DND-41 (cell line): Measurements from ENCODE around the gene SLC25A25.

Source experiments
- ATAC-seq: fragments of 200-7000 bp; cut with Tn5 transposase; 3 replicates; pipeline ENCODE4 v1.9.1; 2021; ENCODE audit warnings: low read depth; ENCODE audit not compliant: insufficient read depth
- DNase-seq: peaks from one replicate; pipeline ENCODE4 v3.0.0-alpha.2; 2020
- H2AFZ ChIP-seq: 2 replicates; pipeline ENCODE4 v1.6.0; 2012; ENCODE audit warnings: low read depth, low read length
- H3K27ac ChIP-seq: 2 replicates; pipeline ENCODE4 v1.5.1; 2012; ENCODE audit warnings: low read length, inconsistent platforms
- H3K27me3 ChIP-seq: fragments of 200-600 bp; sonication (generic); 2 replicates; pipeline ENCODE4 v1.6.0; 2012; ENCODE audit warnings: low read length, mild to moderate bottlenecking, inconsistent platforms; ENCODE audit not compliant: insufficient read depth, poor library complexity
- H3K36me3 ChIP-seq: 2 replicates; pipeline ENCODE4 v1.5.1; 2012; ENCODE audit warnings: low read length, inconsistent platforms; ENCODE audit not compliant: insufficient read depth
- H3K4me1 ChIP-seq: 2 replicates; pipeline ENCODE4 v1.5.1; 2012; ENCODE audit warnings: mild to moderate bottlenecking, low read length; ENCODE audit not compliant: insufficient read depth
- H3K4me2 ChIP-seq: 2 replicates; pipeline ENCODE4 v1.6.0; 2012; ENCODE audit warnings: mild to moderate bottlenecking, moderate library complexity, low read length, inconsistent platforms; ENCODE audit not compliant: insufficient read depth
- H3K4me3 ChIP-seq, 2 experiments: fragments of 200-600 bp in 1 of 2; shearing (Covaris generic) in 1 of 2; 2 replicates each; pipeline ENCODE4 v1.5.1; 2012 to 2016; ENCODE audit warnings: inconsistent platforms in 2 of 2, low read length in 2 of 2, mild to moderate bottlenecking in 2 of 2, low read depth in 1 of 2, moderate library complexity in 1 of 2
- H3K79me2 ChIP-seq: 2 replicates; pipeline ENCODE4 v1.6.0; 2012; ENCODE audit warnings: low read length, inconsistent platforms; ENCODE audit not compliant: insufficient read depth
- H3K9ac ChIP-seq: 2 replicates; pipeline ENCODE4 v1.6.0; 2012; ENCODE audit warnings: low read depth, mild to moderate bottlenecking, inconsistent platforms, low read length, moderate library complexity
- H3K9me3 ChIP-seq: 2 replicates; pipeline ENCODE4 v1.5.1; 2012; ENCODE audit warnings: low read length, moderate library complexity, mild to moderate bottlenecking, inconsistent platforms; ENCODE audit not compliant: insufficient read depth, severe bottlenecking
- H4K20me1 ChIP-seq: 2 replicates; pipeline ENCODE4 v1.6.0; 2012; ENCODE audit warnings: low read length; ENCODE audit not compliant: insufficient read depth
- CTCF ChIP-seq: IDR thresholded peaks from 2 replicates; pipeline ENCODE4 v1.5.1; 2012; ENCODE audit warnings: borderline replicate concordance, low read length, moderate library complexity, mild to moderate bottlenecking; ENCODE audit not compliant: poor library complexity, severe bottlenecking; ENCODE audit errors: extremely low read depth
- EZH2 ChIP-seq: IDR thresholded peaks from 3 replicates; pipeline ENCODE4 v1.6.1; 2012; ENCODE audit warnings: borderline replicate concordance, low read depth, mild to moderate bottlenecking, moderate library complexity, low read length, inconsistent platforms; ENCODE audit not compliant: severe bottlenecking

The SLC25A25 gene

GRCh38 chr9:128115187-128116103 is 47.4 kb downstream of the SLC25A25 start:
- TF ChIP-seq CTCF, result no peak
- H3K27ac ChIP-seq, result no peak overlapping the region
- no peaks in the 10 kb centered on the region for H3K27me3 ChIP-seq
- H3K4me3 ChIP-seq, result no peak overlapping the region
- peaks cover 2% of the 10 kb centered on the region; the same call in 1 of the 2 replicates for H3K4me1 ChIP-seq
- H3K4me2 ChIP-seq, result no peak overlapping the region
- H3K79me2 ChIP-seq, result no peaks in the 10 kb centered on the region
- no peak for ATAC-seq
- no peak overlapping the region for H2AFZ ChIP-seq
- no peak overlapping the region for H3K9ac ChIP-seq
- H3K36me3 ChIP-seq, result peaks cover 16% of the 10 kb centered on the region
- H4K20me1 ChIP-seq, result 0 out of 2 replicates have a peak, but pooled peaks cover 4% of the 10 kb centered on the region
- no peaks in the 10 kb centered on the region for H3K9me3 ChIP-seq
- DNase-seq, result no peak

GRCh38 chr9:128116104-128117083 is 48.4 kb downstream of the SLC25A25 start:
- no peaks in the 10 kb centered on the region for H3K9me3 ChIP-seq
- H3K4me2 ChIP-seq, result no peak overlapping the region
- no peak for ATAC-seq

DNA sequence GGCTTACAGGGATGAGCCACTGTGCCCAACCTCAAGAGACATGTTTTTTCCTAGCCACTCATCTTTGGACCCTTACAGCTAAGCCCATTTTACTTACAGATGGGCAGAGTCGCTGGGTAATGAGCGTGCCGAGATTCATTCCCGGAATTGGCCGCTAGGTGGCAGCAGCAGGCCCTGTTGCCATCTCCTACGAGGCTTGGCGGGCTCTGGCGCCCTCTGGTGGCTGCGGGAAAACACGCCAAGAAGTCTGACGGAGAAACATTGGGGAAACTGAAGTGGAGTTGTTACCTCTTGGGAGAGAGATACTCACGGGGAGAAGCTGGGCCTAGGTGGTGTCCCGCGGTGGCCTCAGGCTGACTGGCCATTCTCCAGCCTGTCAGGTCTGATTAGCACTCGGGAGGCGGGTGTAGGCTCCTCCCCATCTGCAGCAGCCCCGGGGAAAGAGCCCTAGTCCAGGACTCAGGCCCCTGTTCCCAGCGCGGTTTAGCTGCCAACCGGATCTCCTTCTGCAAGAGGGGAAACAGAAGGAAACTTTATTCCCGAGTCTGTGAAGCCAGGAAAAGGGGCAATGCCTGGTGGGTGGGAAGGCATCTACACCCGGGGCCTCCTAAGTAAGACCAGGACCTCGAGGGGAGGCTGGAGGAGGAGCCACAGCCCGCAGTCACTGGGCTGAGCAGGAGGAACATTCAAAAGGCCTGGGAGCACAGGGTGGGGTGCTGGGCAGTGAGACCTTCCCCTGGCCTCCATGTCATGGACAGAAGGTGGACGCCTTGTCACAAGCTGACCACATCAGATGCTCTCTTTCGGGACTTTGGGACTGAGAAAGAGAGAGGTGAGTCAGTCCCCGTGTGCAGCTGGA is 49.8 kb downstream of the SLC25A25 start:
- Histone ChIP-seq H3K4me3 (no peak overlapping the region), H3K79me2 (no peaks in the 10 kb centered on the region), H3K4me1 (peaks cover 2% of the 10 kb centered on the region; the same call in 1 of the 2 replicates), H4K20me1 (0 out of 2 replicates have a peak, but pooled peaks cover 11% of the 10 kb centered on the region), H3K27me3 (no peaks in the 10 kb centered on the region), H3K36me3 (peaks cover 38% of the 10 kb centered on the region), H3K27ac (no peak overlapping the region), H3K4me2 (no peak overlapping the region), H2AFZ (peak overlapping the region; percentile 10; the same call in 1 of the 2 replicates), H3K9ac (no peak overlapping the region), H3K9me3 (no peaks in the 10 kb centered on the region)
- DNase-seq (peak; percentile 91), ATAC-seq (peak; percentile 82)
- no peak for TF ChIP-seq EZH2
- TF ChIP-seq CTCF, result peak; percentile 100

More at GRCh38 chr9:128116104-128117083, 48.4 kb downstream of the SLC25A25 start:
- no peak for TF ChIP-seq CTCF
- no peak overlapping the region for H2AFZ ChIP-seq
- H3K79me2 ChIP-seq, result no peaks in the 10 kb centered on the region
- peaks cover 26% of the 10 kb centered on the region for H3K36me3 ChIP-seq
- no peak overlapping the region for H3K27ac ChIP-seq
- H3K4me1 ChIP-seq, result peaks cover 2% of the 10 kb centered on the region; the same call in 1 of the 2 replicates
- no peaks in the 10 kb centered on the region for H3K27me3 ChIP-seq
- no peak overlapping the region for H3K4me3 ChIP-seq
- 0 out of 2 replicates have a peak, but pooled peaks cover 11% of the 10 kb centered on the region for H4K20me1 ChIP-seq
- no peak overlapping the region for H3K9ac ChIP-seq
- no peak for DNase-seq
